Measurements from ENCODE around the gene ACTR2.
"Not testable (repeated sequence)": the region's sequence is repeated elsewhere in the genome, so short reads cannot be mapped to it uniquely, and the experiment has no call there.

The ACTR2 gene

GRCh38 chr2:65256054-65256453 is 28.4 kb downstream of the ACTR2 start:
- peaks cover 3% of the 10 kb centered on the region for H3K36me3 ChIP-seq (ENCODE audit: insufficient read depth, low read length)

GRCh38 chr2:65257866-65258265 is 30.2 kb downstream of the ACTR2 start:
- H3K9me3 ChIP-seq (ENCODE audit: control insufficient read depth, insufficient read depth, low read length); H3K9ac ChIP-seq (ENCODE audit: low read depth, low read length); H3K4me1 ChIP-seq (ENCODE audit: insufficient read depth, low read length); H3K36me3 ChIP-seq (ENCODE audit: insufficient read depth, low read length): not testable (repeated sequence)

More at GRCh38 chr2:65256054-65256453, 28.4 kb downstream of the ACTR2 start:
- H3K9me3 ChIP-seq (ENCODE audit: control insufficient read depth, insufficient read depth, low read length) = no peaks in the 10 kb centered on the region
- H3K4me1 ChIP-seq (ENCODE audit: insufficient read depth, low read length) = no peaks in the 10 kb centered on the region
- no peak overlapping the region for H3K9ac ChIP-seq (ENCODE audit: low read depth, low read length)

GRCh38 chr2:65261676-65262075 is 34.0 kb downstream of the ACTR2 start:
- H3K9ac ChIP-seq (ENCODE audit: low read depth, low read length) = no peak overlapping the region
- H3K36me3 ChIP-seq (ENCODE audit: insufficient read depth, low read length) = peaks cover 3% of the 10 kb centered on the region
- H3K4me1 ChIP-seq (ENCODE audit: insufficient read depth, low read length) = no peaks in the 10 kb centered on the region
- no peaks in the 10 kb centered on the region for H3K9me3 ChIP-seq (ENCODE audit: control insufficient read depth, insufficient read depth, low read length)

- no peaks in the 10 kb centered on the region for H3K9me3 ChIP-seq (ENCODE audit: control insufficient read depth, insufficient read depth, low read length)
- H3K9ac ChIP-seq (ENCODE audit: low read depth, low read length) = no peak overlapping the region
- peaks cover 3% of the 10 kb centered on the region for H3K36me3 ChIP-seq (ENCODE audit: insufficient read depth, low read length)
- no peaks in the 10 kb centered on the region for H3K4me1 ChIP-seq (ENCODE audit: insufficient read depth, low read length)
Observed at GRCh38 chr2:65263262-65263661, 35.6 kb downstream of the ACTR2 start.

GRCh38 chr2:65263986-65264385 is 36.4 kb downstream of the ACTR2 start:
- Histone ChIP-seq H3K9me3 (ENCODE audit: control insufficient read depth, insufficient read depth, low read length) (no peaks in the 10 kb centered on the region), H3K9ac (ENCODE audit: low read depth, low read length) (no peak overlapping the region), H3K36me3 (ENCODE audit: insufficient read depth, low read length) (peaks cover 3% of the 10 kb centered on the region), H3K4me1 (ENCODE audit: insufficient read depth, low read length) (no peaks in the 10 kb centered on the region)

GRCh38 chr2:65264821-65265670 is 37.4 kb downstream of the ACTR2 start:
- H3K4me1 ChIP-seq (ENCODE audit: insufficient read depth, low read length) = no peaks in the 10 kb centered on the region
- H3K9ac ChIP-seq (ENCODE audit: low read depth, low read length) = no peak overlapping the region
- no peaks in the 10 kb centered on the region for H3K9me3 ChIP-seq (ENCODE audit: control insufficient read depth, insufficient read depth, low read length)
- peaks cover 3% of the 10 kb centered on the region for H3K36me3 ChIP-seq (ENCODE audit: insufficient read depth, low read length)

GRCh38 chr2:65265671-65266045 is 38.0 kb downstream of the ACTR2 start:
- Histone ChIP-seq H3K4me1 (ENCODE audit: insufficient read depth, low read length) (no peaks in the 10 kb centered on the region), H3K36me3 (ENCODE audit: insufficient read depth, low read length) (peaks cover 3% of the 10 kb centered on the region), H3K9ac (ENCODE audit: low read depth, low read length) (no peak overlapping the region), H3K9me3 (ENCODE audit: control insufficient read depth, insufficient read depth, low read length) (no peaks in the 10 kb centered on the region)

GRCh38 chr2:65267008-65267407 is 39.4 kb downstream of the ACTR2 start:
- H3K36me3 ChIP-seq (ENCODE audit: insufficient read depth, low read length) = peaks cover 3% of the 10 kb centered on the region
- no peaks in the 10 kb centered on the region for H3K9me3 ChIP-seq (ENCODE audit: control insufficient read depth, insufficient read depth, low read length)
- H3K4me1 ChIP-seq (ENCODE audit: insufficient read depth, low read length) = no peaks in the 10 kb centered on the region
- no peak overlapping the region for H3K9ac ChIP-seq (ENCODE audit: low read depth, low read length)

- Histone ChIP-seq H3K4me1 (ENCODE audit: insufficient read depth, low read length) (no peaks in the 10 kb centered on the region), H3K9me3 (ENCODE audit: control insufficient read depth, insufficient read depth, low read length) (no peaks in the 10 kb centered on the region), H3K9ac (ENCODE audit: low read depth, low read length) (no peak overlapping the region), H3K36me3 (ENCODE audit: insufficient read depth, low read length) (peaks cover 5% of the 10 kb centered on the region)
Observed at GRCh38 chr2:65268957-65269356, 41.3 kb downstream of the ACTR2 start.

GRCh38 chr2:65273344-65273743 is 45.7 kb downstream of the ACTR2 start:
- Histone ChIP-seq H3K36me3 (ENCODE audit: insufficient read depth, low read length) (peaks cover 2% of the 10 kb centered on the region; the same call in 1 of the 2 replicates), H3K4me1 (ENCODE audit: insufficient read depth, low read length) (no peaks in the 10 kb centered on the region), H3K9ac (ENCODE audit: low read depth, low read length) (no peak overlapping the region), H3K9me3 (ENCODE audit: control insufficient read depth, insufficient read depth, low read length) (no peaks in the 10 kb centered on the region)

- H3K9me3 ChIP-seq (ENCODE audit: control insufficient read depth, insufficient read depth, low read length) = no peaks in the 10 kb centered on the region
- no peaks in the 10 kb centered on the region for H3K4me1 ChIP-seq (ENCODE audit: insufficient read depth, low read length)
- H3K36me3 ChIP-seq (ENCODE audit: insufficient read depth, low read length) = peaks cover 2% of the 10 kb centered on the region; the same call in 1 of the 2 replicates
- no peak overlapping the region for H3K9ac ChIP-seq (ENCODE audit: low read depth, low read length)
Observed at GRCh38 chr2:65275141-65275915, 47.7 kb downstream of the ACTR2 start.

- no peaks in the 10 kb centered on the region for H3K4me1 ChIP-seq (ENCODE audit: insufficient read depth, low read length)
- H3K9me3 ChIP-seq (ENCODE audit: control insufficient read depth, insufficient read depth, low read length) = no peaks in the 10 kb centered on the region
- H3K36me3 ChIP-seq (ENCODE audit: insufficient read depth, low read length) = peaks cover 2% of the 10 kb centered on the region; the same call in 1 of the 2 replicates
- no peak overlapping the region for H3K9ac ChIP-seq (ENCODE audit: low read depth, low read length)
Observed at GRCh38 chr2:65276609-65277008, 49.0 kb downstream of the ACTR2 start.

GRCh38 chr2:65277118-65277517 is 49.5 kb downstream of the ACTR2 start:
- Histone ChIP-seq H3K9me3 (ENCODE audit: control insufficient read depth, insufficient read depth, low read length) (no peaks in the 10 kb centered on the region), H3K4me1 (ENCODE audit: insufficient read depth, low read length) (0 out of 2 replicates have a peak, but pooled peaks cover 1% of the 10 kb centered on the region), H3K9ac (ENCODE audit: low read depth, low read length) (no peak overlapping the region), H3K36me3 (ENCODE audit: insufficient read depth, low read length) (peaks cover 2% of the 10 kb centered on the region; the same call in 1 of the 2 replicates)

- Histone ChIP-seq H3K9me3 (ENCODE audit: control insufficient read depth, insufficient read depth, low read length) (no peaks in the 10 kb centered on the region), H3K36me3 (ENCODE audit: insufficient read depth, low read length) (no peaks in the 10 kb centered on the region), H3K4me1 (ENCODE audit: insufficient read depth, low read length) (0 out of 2 replicates have a peak, but pooled peaks cover 4% of the 10 kb centered on the region), H3K9ac (ENCODE audit: low read depth, low read length) (no peak overlapping the region)
Observed at GRCh38 chr2:65277791-65278483, 50.3 kb downstream of the ACTR2 start.

All from ES-I3 (cell line).